GM10266 (cell line): ENCODE measurements around the gene ZNF497.

Source experiments
- DNase-seq: peaks from one replicate; pipeline ENCODE4 v3.0.0; 2012; ENCODE audit errors: extremely low spot score
- TF ChIP-seq, protein P1 (sequence below): IDR thresholded peaks from 2 replicates; pipeline ENCODE4 v1.5.1; 2012; ENCODE audit warnings: mild to moderate bottlenecking, low read depth; ENCODE audit not compliant: control insufficient read depth, insufficient read depth; ENCODE audit errors: missing control alignments

Gene ZNF497

DNA sequence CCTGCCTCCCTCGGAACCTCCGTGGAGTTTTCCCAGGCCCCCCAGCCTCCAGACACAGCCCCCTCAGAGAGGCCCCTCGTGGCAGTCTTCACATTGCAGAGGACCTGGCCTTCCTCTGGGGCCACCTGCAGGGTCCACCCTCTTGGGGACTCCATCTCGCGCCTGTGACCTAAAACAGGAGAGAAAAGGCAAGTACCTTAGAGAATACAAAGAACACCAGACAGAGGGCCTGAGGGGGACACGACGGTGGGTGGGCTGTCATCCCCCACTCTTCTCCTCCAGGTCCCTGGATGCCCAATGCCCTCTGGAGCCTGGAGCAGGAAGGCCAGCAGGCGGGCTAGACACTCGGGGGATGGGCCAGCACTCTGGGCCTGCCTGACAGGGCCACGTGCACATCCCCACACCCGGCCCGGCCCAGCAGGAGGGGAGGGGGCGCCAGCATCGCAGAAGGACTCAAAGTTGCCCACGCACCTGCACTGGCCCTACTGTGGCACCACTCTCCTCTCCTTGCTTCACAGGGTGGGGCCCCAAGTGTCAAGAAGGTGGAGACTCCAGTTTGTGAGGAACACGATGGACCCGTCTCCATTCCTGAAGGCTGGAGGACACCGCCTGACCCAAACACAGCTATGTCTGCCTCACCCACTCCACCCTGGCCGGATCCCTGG, 4.9 kb downstream of the ZNF497 start:
- TF ChIP-seq, protein P1, sequence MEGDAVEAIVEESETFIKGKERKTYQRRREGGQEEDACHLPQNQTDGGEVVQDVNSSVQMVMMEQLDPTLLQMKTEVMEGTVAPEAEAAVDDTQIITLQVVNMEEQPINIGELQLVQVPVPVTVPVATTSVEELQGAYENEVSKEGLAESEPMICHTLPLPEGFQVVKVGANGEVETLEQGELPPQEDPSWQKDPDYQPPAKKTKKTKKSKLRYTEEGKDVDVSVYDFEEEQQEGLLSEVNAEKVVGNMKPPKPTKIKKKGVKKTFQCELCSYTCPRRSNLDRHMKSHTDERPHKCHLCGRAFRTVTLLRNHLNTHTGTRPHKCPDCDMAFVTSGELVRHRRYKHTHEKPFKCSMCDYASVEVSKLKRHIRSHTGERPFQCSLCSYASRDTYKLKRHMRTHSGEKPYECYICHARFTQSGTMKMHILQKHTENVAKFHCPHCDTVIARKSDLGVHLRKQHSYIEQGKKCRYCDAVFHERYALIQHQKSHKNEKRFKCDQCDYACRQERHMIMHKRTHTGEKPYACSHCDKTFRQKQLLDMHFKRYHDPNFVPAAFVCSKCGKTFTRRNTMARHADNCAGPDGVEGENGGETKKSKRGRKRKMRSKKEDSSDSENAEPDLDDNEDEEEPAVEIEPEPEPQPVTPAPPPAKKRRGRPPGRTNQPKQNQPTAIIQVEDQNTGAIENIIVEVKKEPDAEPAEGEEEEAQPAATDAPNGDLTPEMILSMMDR = no peak

DNA sequence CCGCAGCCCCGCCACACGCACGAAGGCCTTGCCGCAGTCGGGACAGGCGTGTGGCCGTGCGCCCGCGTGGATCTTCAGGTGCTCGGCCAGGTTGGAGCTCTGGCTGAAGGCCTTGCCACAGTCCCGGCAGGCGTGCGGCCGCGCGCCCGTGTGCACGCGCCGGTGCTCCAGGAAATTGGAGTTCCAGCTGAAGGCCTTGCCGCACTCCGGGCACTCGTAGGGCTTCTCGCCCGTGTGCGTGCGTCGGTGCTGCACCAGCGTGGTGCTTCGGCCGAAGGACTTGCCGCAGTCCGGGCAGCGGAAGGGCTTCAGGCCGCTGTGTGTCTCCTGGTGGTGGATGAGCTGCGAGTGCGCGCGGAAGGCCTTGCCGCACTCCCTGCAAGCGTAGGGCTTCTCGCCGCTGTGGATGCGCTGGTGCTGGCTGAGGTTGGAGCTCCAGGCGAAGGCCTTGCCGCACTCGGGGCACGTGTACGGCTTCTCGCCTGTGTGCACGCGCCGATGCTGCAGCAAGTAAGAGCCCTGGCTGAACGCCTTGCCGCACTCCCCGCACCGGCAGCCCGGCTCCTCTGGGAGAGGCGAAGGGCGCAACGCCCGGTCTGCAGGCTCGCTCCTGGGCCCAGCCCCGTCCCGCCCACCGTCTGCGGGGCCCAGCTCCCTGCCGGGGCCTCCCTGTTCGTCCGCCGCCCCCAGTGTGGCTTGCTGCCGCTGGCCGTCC, 5.6 kb downstream of the ZNF497 start:
- DNase-seq = no peak
- TF ChIP-seq, protein P1 = no peak

More for the DNA sequence above, 4.9 kb downstream of the ZNF497 start:
- DNase-seq = no peak

- TF ChIP-seq, protein P1 = no peak
- DNase-seq = peak; percentile 42
Measured at GRCh38 chr19:58355908-58356765, 6.4 kb downstream of the ZNF497 start.

DNA sequence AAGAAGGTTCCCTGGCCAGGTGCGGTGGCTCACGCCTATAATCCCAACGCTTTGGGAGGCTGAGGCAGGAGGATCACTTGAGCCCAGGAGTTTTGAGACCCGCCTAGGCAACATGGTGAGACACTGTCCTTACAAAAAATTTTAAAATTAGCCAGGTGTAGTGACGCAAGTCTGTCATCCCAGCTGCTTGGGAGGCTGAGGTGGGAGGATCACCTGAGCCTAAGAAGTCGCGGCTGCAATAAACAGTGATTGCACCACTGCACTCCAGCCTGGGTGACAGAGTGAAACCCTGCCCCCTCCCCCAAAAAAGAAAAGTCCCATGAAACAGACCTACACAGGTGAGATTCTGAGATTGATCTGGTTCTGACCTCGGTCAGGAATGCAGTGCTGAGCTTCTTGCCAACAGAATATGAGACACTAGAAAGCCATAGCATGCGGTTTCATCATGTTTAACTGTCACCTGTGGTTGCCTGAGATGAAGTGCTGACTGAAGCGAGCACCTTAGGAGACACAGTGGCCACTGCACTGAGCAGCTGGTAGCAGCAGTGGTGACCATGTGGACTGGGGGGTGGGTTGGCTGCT, 7.2 kb downstream of the ZNF497 start:
- DNase-seq = no peak
- TF ChIP-seq, protein P1 = no peak

- DNase-seq = no peak
- TF ChIP-seq, protein P1 = no peak
Measured at GRCh38 chr19:58354478-58355030, 8.0 kb downstream of the ZNF497 start.

- TF ChIP-seq, protein P1 = no peak
- no peak for DNase-seq
Measured at GRCh38 chr19:58353717-58354477, 8.7 kb downstream of the ZNF497 start.
